Stimulated activated CD8-positive, alpha-beta memory T cell treated with anti-CD3 and anti-CD28 coated beads, Interleukin-7, amount 100 ng/mL, for 4 hours (primary cell): Measurements from ENCODE around the gene SERPINA4.
"Not testable (repeated sequence)": the region's sequence is repeated elsewhere in the genome, so short reads cannot be mapped to it uniquely, and the experiment has no call there.

Experiments
- DNase-seq, 2 donors: peaks; one replicate each; pipeline ENCODE4 v3.0.0-alpha.2; 2020; ENCODE audit warnings: low read depth in 2 of 2

The SERPINA4 gene

DNA sequence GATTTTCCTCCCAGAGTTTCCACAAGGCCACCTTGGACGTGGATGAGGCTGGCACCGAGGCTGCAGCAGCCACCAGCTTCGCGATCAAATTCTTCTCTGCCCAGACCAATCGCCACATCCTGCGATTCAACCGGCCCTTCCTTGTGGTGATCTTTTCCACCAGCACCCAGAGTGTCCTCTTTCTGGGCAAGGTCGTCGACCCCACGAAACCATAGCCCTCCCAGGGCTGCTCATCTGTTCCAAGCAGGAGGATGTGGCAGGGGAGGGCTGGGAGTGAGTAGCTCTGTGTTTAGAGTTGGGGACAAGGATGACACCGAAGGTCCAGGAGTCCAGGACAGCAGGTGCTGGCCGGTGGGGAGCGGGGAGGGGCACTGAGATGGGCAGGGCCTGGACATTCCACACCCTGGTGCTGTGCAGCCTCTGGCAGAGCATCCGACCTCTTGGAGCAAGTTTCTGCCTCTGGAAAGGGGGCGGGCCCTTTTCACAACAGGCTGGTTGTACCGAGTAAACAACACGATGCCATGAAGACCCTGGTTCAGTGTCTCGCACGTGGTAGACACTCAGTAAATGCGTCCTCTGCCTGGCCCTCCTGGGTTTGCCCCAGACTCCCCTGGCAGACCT lies 8.2 kb downstream of the SERPINA4 start:
- DNase-seq: no peak

DNA sequence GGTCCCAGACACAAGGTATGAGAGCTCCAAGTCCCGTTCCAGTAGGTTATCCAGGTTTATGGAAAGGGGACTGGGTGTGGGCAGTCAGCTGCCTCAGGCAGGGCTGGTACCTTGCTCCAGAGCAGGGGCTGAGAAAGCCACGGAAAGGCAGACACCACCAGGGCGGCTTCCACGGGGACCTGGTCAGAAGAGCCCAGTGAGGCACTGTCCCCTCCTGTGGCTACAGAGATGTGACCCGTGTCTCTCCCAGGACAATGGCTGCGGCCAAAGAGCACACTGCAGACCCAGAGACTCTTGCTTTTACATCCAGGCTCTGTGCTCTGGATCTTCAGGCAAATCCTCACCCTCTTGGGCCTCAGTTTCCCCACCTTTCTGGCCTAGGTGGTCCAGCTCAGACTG lies 8.8 kb downstream of the SERPINA4 start:
- no peak for DNase-seq

DNA sequence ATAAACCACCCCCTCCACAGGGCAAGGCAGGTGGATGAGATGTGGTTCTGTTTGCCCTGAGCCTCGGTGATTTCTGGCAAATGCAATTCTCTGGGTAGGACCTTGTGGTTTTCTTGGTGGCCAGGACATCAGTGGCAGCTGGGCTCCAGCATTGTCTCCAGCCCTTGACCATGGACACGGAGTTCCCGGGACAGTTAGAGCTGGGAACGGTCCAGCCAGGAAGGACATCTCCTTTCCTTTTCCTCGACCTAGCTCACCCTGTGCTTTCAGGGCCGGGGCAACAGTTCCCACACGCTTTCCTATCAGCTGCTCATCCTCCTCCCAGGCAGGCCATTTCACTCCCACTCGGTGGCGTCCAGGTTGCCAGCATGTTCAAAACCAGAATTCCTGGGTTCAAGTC lies 9.2 kb downstream of the SERPINA4 start:
- no peak for DNase-seq

DNA sequence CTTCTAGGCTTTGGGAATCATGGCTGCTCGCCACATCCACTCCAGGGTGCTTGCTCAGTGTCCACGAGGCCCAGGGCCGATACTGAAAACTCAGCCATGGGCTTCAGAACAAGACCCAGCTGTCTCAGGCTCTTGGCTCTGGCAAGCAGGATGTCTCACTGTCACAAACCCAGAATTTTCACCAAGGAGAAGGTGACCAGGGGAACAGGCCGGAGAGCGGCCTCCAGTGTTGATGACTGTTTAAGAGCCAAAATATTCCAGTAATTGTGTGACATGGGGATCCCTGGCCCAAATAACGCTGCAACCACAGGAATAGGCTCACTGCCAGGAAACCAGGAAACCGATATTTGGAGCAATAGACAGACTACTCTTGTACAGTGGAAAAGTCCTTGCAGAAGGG lies 10.2 kb downstream of the SERPINA4 start:
- no peak for DNase-seq

DNA sequence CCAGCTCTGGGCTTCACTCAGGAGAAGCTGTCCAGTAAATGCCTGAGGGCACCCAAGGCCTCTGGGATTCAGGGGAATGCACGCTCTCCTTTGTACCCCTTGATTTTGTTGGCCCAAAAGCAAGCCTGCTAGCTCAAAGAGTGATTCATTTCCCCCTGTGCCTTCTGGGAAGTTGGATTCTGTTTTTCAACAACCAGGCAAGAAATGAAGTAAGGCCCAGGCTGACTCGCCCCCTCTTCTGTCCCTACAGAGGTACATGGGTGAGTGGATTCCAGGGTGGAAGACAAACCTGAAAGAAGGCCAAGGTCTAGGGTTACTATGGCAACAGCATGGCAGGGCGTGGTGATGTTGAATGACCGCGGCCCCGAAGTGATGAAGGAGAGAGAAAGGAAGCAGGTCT lies 10.7 kb downstream of the SERPINA4 start:
- no peak for DNase-seq

DNA sequence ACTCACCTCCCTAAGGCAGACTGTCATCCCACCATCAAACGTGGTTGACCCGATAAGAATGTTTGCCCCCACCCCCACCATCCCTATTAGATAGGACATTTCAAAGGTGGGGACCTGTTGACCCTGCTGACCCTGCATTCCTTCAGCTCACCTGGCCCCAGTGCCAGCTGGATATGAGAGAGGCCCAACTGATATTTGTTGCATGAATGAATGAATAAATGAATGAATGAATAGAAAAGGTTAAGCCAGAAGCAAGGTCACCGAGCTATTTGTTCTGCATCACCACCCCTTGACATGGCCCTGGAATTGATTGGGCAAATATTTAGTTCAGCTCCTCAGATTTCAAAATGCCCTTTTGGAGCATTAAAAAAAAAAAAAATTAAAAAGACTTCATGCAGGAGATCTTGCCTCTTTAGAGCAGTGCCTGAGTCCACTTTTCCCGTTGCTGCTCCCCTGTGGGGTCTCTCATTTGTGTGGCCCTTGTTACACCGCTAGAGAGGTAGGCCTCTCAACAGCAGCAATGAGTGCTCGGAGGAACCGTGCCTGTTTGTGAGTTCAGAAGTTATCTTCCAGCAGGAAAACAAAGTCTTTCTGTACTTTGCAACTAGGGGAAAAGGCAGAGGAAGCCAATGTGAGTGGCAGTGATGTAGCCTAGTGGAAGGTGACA lies 11.5 kb downstream of the SERPINA4 start:
- no peak for DNase-seq

DNA sequence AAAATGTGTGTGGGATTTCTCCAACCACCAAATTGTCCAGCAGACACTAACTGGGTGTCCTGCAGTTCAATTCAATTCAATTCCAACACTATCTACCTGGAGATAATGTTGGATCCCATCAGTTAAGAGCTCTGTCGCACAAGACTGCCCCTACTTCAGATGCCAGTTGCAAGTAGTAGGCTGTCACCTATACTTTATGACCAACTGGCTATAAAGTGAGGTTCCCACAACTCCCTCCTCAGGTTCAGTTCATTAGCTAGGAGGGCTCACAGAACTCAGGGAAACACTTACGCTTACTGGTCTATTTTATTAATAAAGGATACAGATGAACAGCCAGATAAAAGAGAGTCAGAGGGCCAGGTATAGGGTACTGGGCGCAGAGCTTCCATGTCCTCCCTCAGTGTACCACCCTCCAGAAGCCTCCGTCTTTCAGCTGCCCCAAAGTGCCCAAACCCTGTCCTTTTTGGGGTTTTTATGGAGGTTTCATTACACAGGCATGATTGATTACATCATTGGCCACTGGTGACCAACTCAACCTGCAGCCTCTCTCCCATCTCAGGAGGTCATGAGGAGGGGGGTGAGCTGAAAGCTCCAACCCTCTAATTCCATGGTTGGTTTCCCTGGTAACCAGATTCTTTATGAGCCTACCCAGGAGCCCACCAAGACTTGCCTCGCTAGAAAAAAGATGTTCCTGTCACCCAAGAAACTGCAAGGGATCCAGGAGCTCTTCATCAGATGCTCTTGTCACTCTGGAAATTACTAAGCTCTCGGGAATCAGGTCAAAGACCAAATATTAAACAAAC lies 12.4 kb downstream of the SERPINA4 start:
- no peak for DNase-seq

DNA sequence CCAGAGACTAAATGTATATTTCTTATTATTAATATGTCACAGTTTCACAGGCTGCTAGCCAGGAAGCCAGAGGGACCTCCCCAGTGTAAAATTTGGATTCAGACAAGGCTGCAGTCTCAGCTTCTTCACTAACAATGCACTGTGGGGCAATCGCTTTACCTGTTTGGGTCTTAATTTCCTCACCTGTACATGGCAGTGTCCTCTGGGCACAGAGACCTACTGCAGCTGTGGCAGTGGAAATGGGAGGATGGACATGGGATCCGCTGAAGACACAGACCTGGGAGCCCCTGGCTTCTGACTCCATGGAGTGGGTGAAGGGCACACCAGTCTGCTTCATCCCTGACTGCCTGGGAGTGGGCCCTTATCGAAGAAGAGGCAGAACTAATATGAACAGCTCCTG lies 13.1 kb downstream of the SERPINA4 start:
- no peak for DNase-seq

DNA sequence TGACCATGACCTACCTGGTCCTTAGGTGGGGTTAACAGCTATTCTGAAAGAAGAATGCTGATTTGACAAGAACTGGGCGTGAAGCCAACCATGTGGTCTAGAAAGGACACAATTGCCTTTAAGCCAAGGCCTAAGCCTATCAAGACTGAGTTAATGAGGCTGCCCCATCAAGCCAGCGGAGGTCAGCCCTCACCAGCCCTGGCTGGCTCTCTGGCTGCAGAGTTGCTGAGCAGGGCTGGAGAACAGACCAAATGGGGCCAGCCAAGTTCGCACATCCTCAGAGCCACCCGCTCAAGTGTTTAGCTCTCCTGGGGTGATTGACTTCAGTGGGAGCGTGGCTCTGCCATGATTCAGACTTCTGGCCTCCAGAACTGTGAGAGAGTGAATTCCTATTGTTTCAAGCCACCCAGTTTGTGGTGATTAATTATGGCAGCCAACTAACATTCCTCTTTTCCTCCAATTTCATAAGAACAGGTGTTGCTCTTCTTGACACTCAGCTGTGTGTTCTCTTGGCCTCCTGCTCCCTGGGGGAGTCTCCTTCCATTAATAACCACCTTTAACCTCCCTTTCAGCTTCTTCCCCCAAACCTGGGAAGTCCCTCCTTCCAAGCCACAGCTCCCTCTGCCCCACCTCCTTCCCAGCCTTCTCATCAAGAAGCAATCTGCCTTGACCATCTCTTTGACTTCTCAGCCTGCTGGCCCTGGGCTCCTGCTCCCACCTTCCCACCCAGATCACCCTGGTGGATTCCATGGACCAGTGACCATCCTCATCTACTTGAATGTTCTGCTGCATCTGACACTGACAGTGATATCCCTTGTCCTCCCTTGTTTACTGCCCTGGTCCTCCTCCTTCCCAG lies 14.7 kb downstream of the SERPINA4 start:
- DNase-seq: no peak

DNA sequence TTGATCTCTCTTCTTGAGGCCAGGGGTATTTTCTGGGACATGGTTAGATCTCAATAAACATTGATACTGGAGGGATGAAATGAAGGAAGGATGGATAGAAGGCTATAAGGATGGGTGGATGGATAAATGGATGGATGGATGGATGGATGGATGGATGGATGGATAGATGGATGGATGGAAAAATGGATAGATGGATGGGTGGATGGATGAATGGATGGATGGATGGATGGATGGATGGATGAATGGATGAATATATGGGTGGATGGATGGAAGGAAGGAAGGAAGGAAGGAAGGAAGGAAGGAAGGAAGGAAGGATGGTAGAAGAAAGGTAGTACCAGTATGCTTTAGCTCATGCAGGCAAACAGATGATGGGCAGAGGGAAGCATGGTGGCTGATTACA lies 16.2 kb downstream of the SERPINA4 start:
- DNase-seq: not testable (repeated sequence)

DNA sequence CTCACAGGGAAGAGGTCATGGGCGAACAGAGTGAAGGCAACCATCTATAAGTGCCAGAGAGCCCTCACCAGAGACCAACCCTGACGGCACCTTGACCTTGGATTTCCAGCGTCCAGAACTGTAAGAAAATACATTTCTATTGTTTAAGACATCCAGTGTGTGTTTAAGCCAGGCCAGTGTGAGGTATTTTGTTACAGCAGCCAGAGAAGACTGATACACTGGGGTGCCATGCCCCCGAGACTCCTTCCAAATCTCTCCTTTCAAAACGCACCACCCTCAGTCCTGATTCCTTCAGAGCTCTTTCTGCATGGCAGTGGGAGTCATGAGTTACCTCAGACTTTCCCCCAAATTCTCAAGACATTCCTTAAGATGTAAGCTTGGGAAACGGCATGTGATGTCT lies 17.5 kb downstream of the SERPINA4 start:
- DNase-seq: no peak

DNA sequence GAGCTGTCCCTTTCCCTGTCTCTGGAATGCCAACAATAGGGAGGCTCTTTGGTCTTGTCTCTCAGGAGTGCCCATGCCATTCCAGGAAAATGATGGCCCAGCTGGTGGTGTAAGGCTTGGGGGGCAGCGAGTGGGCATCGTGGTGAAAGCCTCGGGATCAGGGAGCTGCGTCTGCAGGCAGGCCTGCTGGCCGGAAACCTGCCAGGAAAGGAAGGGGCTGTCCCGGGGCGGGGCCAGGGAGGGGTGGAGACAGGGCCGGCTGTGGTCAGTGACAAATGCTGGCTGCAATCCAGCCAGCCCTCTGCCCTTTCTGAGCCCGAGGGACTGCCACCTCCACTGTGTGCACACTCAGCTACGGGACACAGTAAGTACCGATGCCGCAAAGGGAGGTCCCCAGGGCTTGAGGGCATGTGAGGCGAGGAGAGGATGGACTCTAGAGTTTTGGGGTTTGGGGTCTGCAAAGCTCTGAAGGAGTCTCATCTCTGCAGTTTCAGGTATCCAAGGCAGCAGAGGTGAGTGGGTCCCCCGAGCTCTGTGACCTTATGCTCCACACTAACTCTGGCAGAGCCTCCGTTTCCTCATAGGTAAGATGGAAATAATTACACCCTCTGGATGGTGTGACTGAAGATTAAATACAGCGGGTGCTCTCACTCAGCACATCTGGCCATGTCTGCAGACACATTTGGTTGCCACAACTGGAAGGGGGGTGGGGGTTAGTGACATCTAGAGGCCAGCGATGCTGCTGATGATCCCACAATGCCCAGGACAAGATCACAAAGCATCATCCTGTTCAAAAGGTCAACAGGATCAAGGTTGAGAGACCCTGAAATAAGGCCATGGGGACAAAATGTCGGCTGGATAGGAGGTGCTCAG lies 20.1 kb downstream of the SERPINA4 start, which contains the start of gene SERPINA5:
Gene SERPINA5 (plus strand): TSS at position 300 of the 873 bp plus-strand sequence. CDS start 5,937 bp downstream, outside the sequence.
- DNase-seq: no peak

DNA sequence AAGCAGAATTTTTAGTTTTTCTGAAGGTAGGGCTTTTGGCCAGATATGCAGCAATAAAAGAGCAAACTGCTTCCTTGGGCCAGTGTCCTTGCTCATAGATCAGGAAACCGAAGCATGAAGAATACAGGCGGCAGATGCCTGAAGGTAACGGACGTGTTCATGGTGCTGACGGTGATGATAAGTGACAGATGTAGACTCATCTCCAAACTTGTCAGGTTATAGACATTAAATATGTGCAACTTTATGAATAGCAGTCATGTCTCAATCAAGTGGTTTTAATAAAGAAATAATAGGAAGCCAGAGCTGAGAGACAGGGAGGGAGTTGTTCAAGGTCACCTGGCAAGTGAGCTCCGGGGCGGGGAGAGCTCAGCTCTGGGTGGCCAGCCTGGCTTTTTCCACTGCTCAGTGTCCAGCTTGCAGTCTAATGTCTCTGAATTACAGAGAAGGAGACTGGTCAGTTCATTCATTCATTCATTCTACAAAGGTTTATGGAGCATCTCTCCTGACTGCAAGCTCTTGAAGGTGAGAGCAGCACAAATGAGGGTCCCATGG lies 21.0 kb downstream of the SERPINA4 start:
- no peak for DNase-seq

DNA sequence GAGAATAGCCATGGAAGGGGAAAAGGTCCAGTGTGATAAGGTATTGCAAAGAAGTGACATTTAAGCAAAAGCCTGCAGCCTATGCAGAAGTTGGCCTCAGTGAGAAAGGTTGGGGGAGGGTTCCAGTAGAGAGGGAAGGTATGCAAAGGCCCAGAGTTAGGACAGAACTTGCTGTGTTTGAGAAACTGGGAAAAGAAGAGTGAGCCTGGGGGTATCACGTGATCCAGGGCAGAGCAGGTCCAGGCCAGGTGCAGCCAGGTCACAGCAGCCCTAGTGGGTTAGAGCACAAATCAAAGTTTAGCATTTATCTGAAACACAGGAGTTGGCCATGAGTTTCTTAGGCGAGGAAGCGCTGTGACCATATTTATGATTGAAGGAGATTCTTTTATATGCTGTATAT lies 21.6 kb downstream of the SERPINA4 start:
- no peak for DNase-seq

DNA sequence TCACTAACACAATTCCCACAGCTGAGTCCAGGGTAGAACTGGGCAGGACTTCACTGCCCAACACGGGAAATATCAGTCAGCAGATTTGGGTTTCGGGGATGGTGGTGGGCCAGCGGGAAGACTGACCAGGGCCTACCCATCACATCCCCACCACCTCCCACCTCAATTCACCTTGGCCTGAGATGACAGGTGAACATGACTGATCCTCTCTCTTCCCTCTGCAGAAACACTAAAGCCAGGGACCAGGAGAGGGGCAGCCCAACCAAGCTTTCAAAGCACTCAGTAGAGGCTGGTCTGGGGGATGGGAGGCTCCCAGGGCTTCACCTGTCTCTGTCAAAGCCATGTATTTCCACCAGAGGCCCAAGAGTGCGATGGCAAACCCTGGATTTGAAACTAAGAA lies 22.3 kb downstream of the SERPINA4 start:
- DNase-seq: no peak

DNA sequence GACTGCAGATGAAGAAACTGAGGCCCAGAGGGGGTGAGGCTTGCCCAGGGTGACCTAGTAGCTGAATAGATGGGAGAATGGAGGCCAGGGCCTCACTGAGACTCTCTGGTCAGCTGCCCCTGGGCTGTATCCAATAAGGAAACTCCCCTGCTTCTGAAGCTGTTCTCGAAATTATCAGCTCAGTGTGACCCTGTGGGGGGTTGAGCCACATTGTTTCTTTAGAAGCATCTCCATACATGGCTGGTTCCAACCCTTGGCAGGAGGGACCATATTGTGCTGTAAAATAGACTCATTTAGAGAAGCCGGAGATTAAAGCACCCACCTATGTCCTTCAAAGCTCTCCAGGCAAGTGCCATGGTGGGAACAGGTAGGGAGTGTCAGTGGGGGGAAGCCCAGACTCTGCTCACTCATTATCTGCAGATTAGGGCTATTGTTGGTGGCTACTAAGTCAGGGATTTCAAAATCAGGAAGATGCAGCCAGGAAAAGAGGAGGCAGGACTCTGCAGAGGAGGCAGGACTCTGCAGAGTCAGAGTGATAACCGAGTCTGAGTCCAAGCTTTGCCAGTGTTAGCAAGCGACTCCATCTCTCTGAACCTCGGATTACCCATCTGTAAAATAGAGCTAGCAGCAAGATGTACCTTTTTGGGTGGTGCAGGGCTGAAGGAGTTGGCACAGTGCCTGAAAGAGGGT lies 23.5 kb downstream of the SERPINA4 start:
- DNase-seq: no peak

DNA sequence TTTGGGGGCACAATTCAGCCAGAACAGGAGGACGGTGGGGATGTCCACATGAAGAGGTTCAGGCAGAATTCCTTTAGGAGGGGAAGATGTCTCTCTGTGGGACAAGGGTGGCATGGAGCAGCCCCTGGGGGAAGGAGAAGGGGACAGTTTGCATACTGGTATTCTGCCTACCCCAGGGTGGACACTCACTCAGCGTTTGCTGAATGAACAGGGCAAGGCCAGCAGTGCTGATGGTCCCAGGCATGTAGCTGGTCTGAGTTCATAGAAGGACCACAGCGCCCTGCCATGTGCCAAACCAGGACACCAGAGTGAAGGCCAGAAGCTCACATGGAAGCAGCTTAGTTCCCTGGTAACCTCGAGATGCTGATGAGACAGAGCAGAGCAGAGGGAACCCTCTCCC lies 25.4 kb downstream of the SERPINA4 start:
- DNase-seq: no peak

DNA sequence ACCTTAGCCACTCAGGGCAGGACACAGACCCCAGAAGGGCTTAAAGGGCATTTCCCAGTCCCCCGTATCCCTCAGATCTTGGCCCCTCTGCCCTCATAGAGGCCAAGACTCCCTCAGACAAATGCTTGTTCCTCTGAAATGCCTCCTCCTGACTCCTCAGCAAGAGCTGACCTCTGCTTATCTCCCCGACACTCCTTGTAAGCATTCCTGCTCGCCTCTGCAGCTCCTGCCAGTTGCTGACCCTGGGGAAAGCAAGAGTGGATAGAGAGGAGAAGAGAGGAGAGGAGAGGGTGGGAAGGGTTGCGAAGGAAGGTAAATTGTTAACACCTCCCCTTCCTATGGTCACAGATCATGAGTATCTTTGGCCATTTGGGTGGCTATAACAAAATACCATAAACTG lies 27.1 kb downstream of the SERPINA4 start:
- DNase-seq: no peak

DNA sequence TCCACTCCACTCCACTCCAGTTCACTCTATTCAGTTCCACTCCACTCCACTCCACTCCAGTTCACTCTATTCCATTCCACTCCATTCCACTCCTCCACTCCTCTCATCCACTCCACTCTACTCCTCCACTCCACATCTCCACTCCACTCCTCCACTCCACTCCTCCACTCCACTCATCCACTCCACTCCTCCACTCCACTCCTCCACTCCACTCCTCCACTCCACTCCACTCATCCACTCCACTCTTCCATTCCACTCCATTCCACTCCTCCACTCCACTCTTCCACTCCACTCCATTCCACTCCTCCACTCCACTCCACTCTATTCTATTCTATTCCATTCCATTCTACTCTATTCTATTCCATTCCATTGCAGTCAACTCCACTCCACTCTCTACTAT lies 29.8 kb downstream of the SERPINA4 start:
- DNase-seq: no peak

DNA sequence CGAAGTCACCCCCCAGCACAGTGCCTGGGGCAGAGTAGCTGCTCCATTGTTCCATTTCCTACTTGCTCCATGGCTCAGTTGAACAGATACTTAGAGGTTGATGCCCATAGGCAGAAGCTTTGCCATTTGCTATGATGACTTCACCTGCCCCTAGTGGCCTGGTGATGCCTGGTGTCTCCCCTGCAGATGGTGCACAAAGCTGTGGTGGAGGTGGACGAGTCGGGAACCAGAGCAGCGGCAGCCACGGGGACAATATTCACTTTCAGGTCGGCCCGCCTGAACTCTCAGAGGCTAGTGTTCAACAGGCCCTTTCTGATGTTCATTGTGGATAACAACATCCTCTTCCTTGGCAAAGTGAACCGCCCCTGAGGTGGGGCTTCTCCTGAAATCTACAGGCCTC lies 30.6 kb downstream of the SERPINA4 start:
- no peak for DNase-seq
